HG02588 (cell line): ENCODE data around the gene BET1.
A peak's percentile ranks its signal among the peaks of the same experiment; 100 is the strongest.

Experiments
- ATAC-seq: cut with Tn5 transposase; IDR thresholded peaks from one replicate; pipeline ENCODE4 v1.9.1; 2021; ENCODE audit warnings: mild to moderate bottlenecking, moderate library complexity; ENCODE audit not compliant: unreplicated experiment

BET1 gene

GRCh38 chr7:94015538-94015937 lies 11.4 kb upstream of the BET1 start:
- ATAC-seq = no peak

- ATAC-seq = no peak
Observed at GRCh38 chr7:94012746-94013145, 8.6 kb upstream of the BET1 start.

GRCh38 chr7:94011714-94012353 lies 7.7 kb upstream of the BET1 start:
- no peak for ATAC-seq

GRCh38 chr7:94008537-94008936 lies 4.4 kb upstream of the BET1 start:
- no peak for ATAC-seq

- no peak for ATAC-seq
Observed at GRCh38 chr7:94005753-94006152, 1.6 kb upstream of the BET1 start.

GRCh38 chr7:94003446-94004023 lies 620 bp downstream of the BET1 start:
- peak; percentile 36 for ATAC-seq

- ATAC-seq = no peak
Observed at GRCh38 chr7:94001396-94001795, 2.8 kb downstream of the BET1 start.

GRCh38 chr7:93997868-93998267 lies 6.3 kb downstream of the BET1 start:
- no peak for ATAC-seq

- ATAC-seq = no peak
Observed at GRCh38 chr7:93992421-93993110, 11.6 kb downstream of the BET1 start.

- ATAC-seq = no peak
Observed at GRCh38 chr7:93987297-93987696, 16.9 kb downstream of the BET1 start.

- ATAC-seq = no peak
Observed at GRCh38 chr7:93985101-93985500, 19.1 kb downstream of the BET1 start.

- ATAC-seq = no peak
Observed at GRCh38 chr7:93984024-93984423, 20.1 kb downstream of the BET1 start.

- no peak for ATAC-seq
Observed at GRCh38 chr7:93981480-93981874, 22.7 kb downstream of the BET1 start.

- peak; percentile 62 for ATAC-seq
Observed at GRCh38 chr7:93980744-93981479, 23.2 kb downstream of the BET1 start.

- ATAC-seq = no peak
Observed at GRCh38 chr7:93977211-93977950, 26.8 kb downstream of the BET1 start.

- no peak for ATAC-seq
Observed at GRCh38 chr7:93973134-93973533, 31.0 kb downstream of the BET1 start.

GRCh38 chr7:93972029-93972725 lies 32.0 kb downstream of the BET1 start:
- ATAC-seq = no peak

GRCh38 chr7:93968911-93969620 lies 35.1 kb downstream of the BET1 start:
- no peak for ATAC-seq

- ATAC-seq = no peak
Observed at GRCh38 chr7:93964813-93965212, 39.3 kb downstream of the BET1 start.

GRCh38 chr7:93964262-93964661 lies 39.9 kb downstream of the BET1 start:
- no peak for ATAC-seq
